K562 (cell line): ENCODE data around the gene SP2. TPM values are rescaled to one million over a fixed set of nuclear protein-coding genes. Genes with fewer than 3 reads are reported as not detected.

ENCODE experiments used
- ATAC-seq: fragments of 200-7000 bp; cut with Tn5 transposase; 3 replicates; pipeline ENCODE4 v1.9.1; 2020; ENCODE audit warnings: moderate library complexity
- BruUV-seq: library from RNA; stranded (reverse); fragments of 400-500 nt; replicated peaks from 2 replicates; lab custom pipeline; 2021; lab: Mats Ljungman, UMichigan
- CTCF ChIA-PET: fragments of 300-600 bp; formaldehyde crosslinking; extraction: SDS; loops from one replicate; lab custom pipeline; 2021; ENCODE audit warnings: low intra/inter-chr PET ratio; lab: Yijun Ruan, JAX
- POLR2A ChIA-PET: fragments of 300-600, 350-650 bp; sonication (Branson Sonifier 250); formaldehyde crosslinking; extraction: SDS; loops from one replicate; lab custom pipeline; 2021; ENCODE audit warnings: antibody characterized with exemption, inconsistent platforms; lab: Yijun Ruan, JAX
- DNase-seq, 4 experiments: peaks; one replicate each; pipeline versions ENCODE4 v3.0.0 to v3.0.0-alpha.2; 2011 to 2018; ENCODE audit warnings: low spot score in 3 of 4, mixed read lengths in 3 of 4; ENCODE audit errors: extremely low read depth in 1 of 4
- FAIRE-seq: peaks from 2 replicates; lab custom pipeline; 2011; peaks lifted over from hg19 to GRCh38; lab: Jason Lieb, UNC
- H2AFZ ChIP-seq: 2 replicates; pipeline ENCODE4 v1.6.0; 2011; ENCODE audit warnings: low read depth, low read length, control low read depth, inconsistent platforms
- H3K27ac ChIP-seq: fragments of 200-600 bp; 3 replicates; pipeline ENCODE4 v1.8.0; 2011; ENCODE audit warnings: low read depth, mild to moderate bottlenecking, control low read depth, inconsistent platforms, low read length, moderate library complexity, mixed read lengths; ENCODE audit errors: extremely low read depth
- H3K27me3 ChIP-seq, 2 experiments: fragments of 300-600 bp in 1 of 2; 2 replicates in 1 of 2; 3 replicates in 1 of 2; pipeline versions ENCODE4 v1.6.0 to v1.8.0; 2011; ENCODE audit warnings: inconsistent platforms in 2 of 2, low read length in 2 of 2, mild to moderate bottlenecking in 1 of 2, mixed read lengths in 1 of 2, moderate library complexity in 1 of 2; ENCODE audit not compliant: control insufficient read depth in 2 of 2, insufficient read depth in 2 of 2
- H3K36me3 ChIP-seq: fragments of 300-600 bp; 3 replicates; pipeline ENCODE4 v1.8.0; 2011; ENCODE audit warnings: mild to moderate bottlenecking, low read length, inconsistent platforms; ENCODE audit not compliant: control insufficient read depth, insufficient read depth
- H3K4me1 ChIP-seq, 2 experiments: fragments of 200-600 bp in 1 of 2; replicated peaks in 1 of 2; 2 replicates in 1 of 2; 3 replicates in 1 of 2; pipeline versions ENCODE4 v1.5.1 to v1.8.0; 2011; ENCODE audit warnings: inconsistent platforms in 2 of 2, low read length in 2 of 2, mild to moderate bottlenecking in 1 of 2, mixed read lengths in 1 of 2, moderate library complexity in 1 of 2; ENCODE audit not compliant: control insufficient read depth in 2 of 2, insufficient read depth in 2 of 2
- H3K4me2 ChIP-seq: 2 replicates; pipeline ENCODE4 v1.6.1; 2011; ENCODE audit warnings: low read length, control low read depth, inconsistent platforms, mixed read lengths; ENCODE audit not compliant: insufficient read depth
- H3K4me3 ChIP-seq: fragments of 200-600 bp; sonication (generic), shearing (Covaris generic); 2 replicates; pipeline ENCODE4 v1.5.1; 2016; ENCODE audit warnings: control low read depth, inconsistent platforms
- H3K79me2 ChIP-seq: fragments of 200-600 bp; 3 replicates; pipeline ENCODE4 v1.8.0; 2011; ENCODE audit warnings: low read length, inconsistent platforms; ENCODE audit not compliant: control insufficient read depth, insufficient read depth
- H3K9ac ChIP-seq, 2 experiments: 2 replicates each; pipeline versions ENCODE4 v1.6.0 to v1.6.1; 2011; ENCODE audit warnings: low read depth in 2 of 2, low read length in 2 of 2, control low read depth in 1 of 2, inconsistent platforms in 1 of 2, mild to moderate bottlenecking in 1 of 2, mixed read lengths in 1 of 2; ENCODE audit not compliant: insufficient read depth in 1 of 2
- H3K9me1 ChIP-seq: one replicate; pipeline ENCODE4 v1.6.0; 2011; ENCODE audit warnings: inconsistent platforms, mild to moderate bottlenecking, low read length, moderate library complexity; ENCODE audit not compliant: control insufficient read depth, insufficient read depth
- H3K9me3 ChIP-seq: replicated peaks from 2 replicates; pipeline ENCODE4 v1.5.1; 2011; ENCODE audit warnings: low read depth, low read length, inconsistent platforms; ENCODE audit not compliant: control insufficient read depth, insufficient read depth
- H4K20me1 ChIP-seq: replicated peaks from 2 replicates; pipeline ENCODE4 v1.6.1; 2011; ENCODE audit warnings: low read length, inconsistent platforms, mixed read lengths; ENCODE audit not compliant: control insufficient read depth, insufficient read depth
- CBX5 ChIP-seq: IDR thresholded peaks from 2 replicates; pipeline ENCODE4 v1.6.1; 2014; ENCODE audit warnings: low read depth, borderline replicate concordance
- OTX1 ChIP-seq: fragments of 450-650 bp; formaldehyde crosslinking; IDR thresholded peaks from 2 replicates; pipeline ENCODE4 v1.4.0; 2022; ENCODE audit warnings: mild to moderate bottlenecking
- SIX5 ChIP-seq, 2 experiments: IDR thresholded peaks; 2 replicates each; pipeline ENCODE4 v1.6.1; 2011; ENCODE audit warnings: low read length in 2 of 2, borderline replicate concordance in 1 of 2, low read depth in 1 of 2, mild to moderate bottlenecking in 1 of 2, moderate library complexity in 1 of 2; ENCODE audit not compliant: insufficient read depth in 1 of 2
- SUPT5H ChIP-seq: fragments of 450-650 bp; IDR thresholded peaks from 2 replicates; pipeline ENCODE4 v1.6.1; 2016
- ZNF551 ChIP-seq: fragments of 250-450 bp; sonication (Bioruptor Pico); IDR thresholded peaks from 2 replicates; pipeline ENCODE4 v1.5.0; 2021; ENCODE audit warnings: mild to moderate bottlenecking, moderate library complexity
- WGBS: fragments of 100-300 bp; shearing (Covaris generic); methylation state at CpG from one replicate; pipeline ENCODE4 v1.1.6; 2016; ENCODE audit warnings: low coverage, mixed read lengths; ENCODE audit not compliant: insufficient coverage; ENCODE audit errors: missing lambda C conversion rate; 5-methylcytosine and 5-hydroxymethylcytosine counted together
- in situ Hi-C: fragments of 300-500 bp; cut with MboI; formaldehyde crosslinking; loops from 4 replicates; pipeline ENCODE4 v1.15.0; 2018; ENCODE audit warnings: inconsistent platforms, mixed read lengths
- intact Hi-C: fragments of 100-400 bp; cut with micrococcal nuclease; formaldehyde crosslinking; loops from 2 replicates; pipeline ENCODE4 v1.14.2; 2022
- polyA plus RNA-seq, 8 experiments: library from polyadenylated mRNA; depleted of rRNA in 4 of 8; stranded (reverse) in 5 of 8; unstranded in 3 of 8; fragments of >200 nt; fragmentation: Nextera tagmentation in 2 of 8; fragmentation: Illumina TruSeq in 1 of 8; extraction: Ambion mirVana in 2 of 8; extraction: Trizol in 1 of 8; gene quantifications; 2 replicates each; pipeline versions ENCODE4 v1.2.1 to v1.2.3, GENCODE V29; 2011 to 2014; ENCODE audit warnings: inconsistent platforms in 1 of 8, missing spikeins in 1 of 8
- total RNA-seq, 7 experiments: library from RNA; depleted of rRNA in 6 of 7; stranded (reverse); fragments of >200 nt in 6 of 7; fragmentation: Illumina TruSeq in 2 of 7; extraction: Trizol in 2 of 7; gene quantifications; 2 replicates each; pipeline versions ENCODE4 v1.2.1 to v1.2.3, GENCODE V29; 2011 to 2021; ENCODE audit warnings: low replicate concordance in 1 of 7
- TF ChIP-seq, protein P1 (sequence below), 2 experiments: fragments of 450-650 bp; formaldehyde crosslinking in 1 of 2; IDR thresholded peaks; 2 replicates each; pipeline versions ENCODE4 v1.4.0 to v1.6.1; 2014 to 2020; ENCODE audit warnings: mild to moderate bottlenecking in 2 of 2, borderline replicate concordance in 1 of 2, low read depth in 1 of 2
- TF ChIP-seq, protein P2 (sequence below), 2 experiments: fragments of 450-650 bp; conservative IDR thresholded peaks; 2 replicates each; pipeline ENCODE4 v1.6.1; 2017; ENCODE audit warnings: mild to moderate bottlenecking in 2 of 2, moderate library complexity in 2 of 2
- TF ChIP-seq, protein P3 (sequence below), 2 experiments: fragments of 450-650 bp in 1 of 2; IDR thresholded peaks; 2 replicates each; pipeline ENCODE4 v1.6.1; 2011 to 2017; ENCODE audit warnings: low read depth in 2 of 2, antibody characterized with exemption in 1 of 2, borderline replicate concordance in 1 of 2, low read length in 1 of 2, mild to moderate bottlenecking in 1 of 2, mixed read lengths in 1 of 2; ENCODE audit not compliant: control insufficient read depth in 1 of 2

SP2 gene
- total and polyA plus RNA-seq, 9 of the 15 experiments (the other 6 are each of a cell fraction or from before 2014, with no cell fraction given): 0.77 to 22.3 (median 2.3) TPM

DNA sequence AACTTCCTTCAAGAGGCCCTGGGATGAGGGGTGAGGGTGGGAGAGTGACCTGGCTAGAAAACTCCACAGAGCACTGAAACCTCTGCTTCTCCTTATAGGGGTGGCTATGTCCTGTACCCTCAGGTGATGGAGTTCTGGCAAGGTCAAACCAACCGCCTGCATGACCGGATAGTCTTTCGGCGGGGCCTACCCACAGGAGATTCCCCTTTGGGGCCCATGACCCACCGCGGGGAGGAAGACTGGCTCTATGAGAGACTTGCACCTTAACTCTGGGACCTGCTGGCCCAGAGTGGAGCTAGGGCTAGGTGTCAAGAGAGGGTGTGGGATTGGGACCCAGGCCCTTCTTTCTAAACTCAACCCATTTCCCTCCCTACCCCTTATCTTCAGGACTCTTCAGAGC lies 50.5 kb downstream of the SP2 start:
- no peak for DNase-seq
- FAIRE-seq: no peak
- ChIA-PET CTCF (interaction anchor here (0.5 to 1.7 kb wide), 5 partner anchors 73 to 127 kb away, joined by 3 to 11 read pairs (median 3); partner anchors contain the start of gene SCRN2), POLR2A (interaction anchor here (0.6 to 1.0 kb wide), 8 partner anchors 11 to 102 kb away, joined by 3 to 6 read pairs (median 3); partner anchors contain the start of genes CDK5RAP3 and PRR15L)
- Histone ChIP-seq H3K79me2 (peaks cover 20% of the 10 kb centered on the region), H3K27me3 (no peaks in the 10 kb centered on the region), H4K20me1 (no peaks in the 10 kb centered on the region), H3K4me1 (peaks cover 12 to 19% of the 10 kb centered on the region in 2 experiments; a peak in 4 of 5 replicates), H3K9me3 (no peaks in the 10 kb centered on the region), H3K4me2 (no peak overlapping the region), H3K36me3 (peaks cover 69% of the 10 kb centered on the region), H3K9me1 (no peaks in the 10 kb centered on the region), H3K27ac (peak overlapping the region; percentile 53; the same call in 2 of the 3 replicates), H2AFZ (no peak overlapping the region), H3K9ac (peak overlapping the region in 1 of 2 experiments; percentile 69; a peak in 1 of 4 replicates), H3K4me3 (no peak overlapping the region)
- no peak for ATAC-seq
- in situ Hi-C loops: no loop called here
- WGBS: 59% methylated on average over 6 of the region's 6 CpGs
- intact Hi-C loops: loop anchor here (2.0 kb wide), 2 partner anchors 52 to 106 kb away; partner anchors contain the start of gene SCRN2
- no TSS peak for BruUV-seq
- TF ChIP-seq, protein P1, sequence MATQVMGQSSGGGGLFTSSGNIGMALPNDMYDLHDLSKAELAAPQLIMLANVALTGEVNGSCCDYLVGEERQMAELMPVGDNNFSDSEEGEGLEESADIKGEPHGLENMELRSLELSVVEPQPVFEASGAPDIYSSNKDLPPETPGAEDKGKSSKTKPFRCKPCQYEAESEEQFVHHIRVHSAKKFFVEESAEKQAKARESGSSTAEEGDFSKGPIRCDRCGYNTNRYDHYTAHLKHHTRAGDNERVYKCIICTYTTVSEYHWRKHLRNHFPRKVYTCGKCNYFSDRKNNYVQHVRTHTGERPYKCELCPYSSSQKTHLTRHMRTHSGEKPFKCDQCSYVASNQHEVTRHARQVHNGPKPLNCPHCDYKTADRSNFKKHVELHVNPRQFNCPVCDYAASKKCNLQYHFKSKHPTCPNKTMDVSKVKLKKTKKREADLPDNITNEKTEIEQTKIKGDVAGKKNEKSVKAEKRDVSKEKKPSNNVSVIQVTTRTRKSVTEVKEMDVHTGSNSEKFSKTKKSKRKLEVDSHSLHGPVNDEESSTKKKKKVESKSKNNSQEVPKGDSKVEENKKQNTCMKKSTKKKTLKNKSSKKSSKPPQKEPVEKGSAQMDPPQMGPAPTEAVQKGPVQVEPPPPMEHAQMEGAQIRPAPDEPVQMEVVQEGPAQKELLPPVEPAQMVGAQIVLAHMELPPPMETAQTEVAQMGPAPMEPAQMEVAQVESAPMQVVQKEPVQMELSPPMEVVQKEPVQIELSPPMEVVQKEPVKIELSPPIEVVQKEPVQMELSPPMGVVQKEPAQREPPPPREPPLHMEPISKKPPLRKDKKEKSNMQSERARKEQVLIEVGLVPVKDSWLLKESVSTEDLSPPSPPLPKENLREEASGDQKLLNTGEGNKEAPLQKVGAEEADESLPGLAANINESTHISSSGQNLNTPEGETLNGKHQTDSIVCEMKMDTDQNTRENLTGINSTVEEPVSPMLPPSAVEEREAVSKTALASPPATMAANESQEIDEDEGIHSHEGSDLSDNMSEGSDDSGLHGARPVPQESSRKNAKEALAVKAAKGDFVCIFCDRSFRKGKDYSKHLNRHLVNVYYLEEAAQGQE (IDR thresholded peaks at IDR 0.05; ENCODE audit: borderline replicate concordance): no peak
- TF ChIP-seq, protein P1 (CRISPR knock-in tag; IDR thresholded peaks at IDR 0.05; ENCODE audit: low read depth): no peak
- TF ChIP-seq SIX5 (IDR thresholded peaks at IDR 0.05; ENCODE audit: borderline replicate concordance in 1 of 2, insufficient read depth in 1 of 2, low read depth in 1 of 2, low read length in 2 of 2) (no peak), ZNF551 (no peak), SUPT5H (no peak), OTX1 (no peak), CBX5 (no peak)
- TF ChIP-seq, protein P2, sequence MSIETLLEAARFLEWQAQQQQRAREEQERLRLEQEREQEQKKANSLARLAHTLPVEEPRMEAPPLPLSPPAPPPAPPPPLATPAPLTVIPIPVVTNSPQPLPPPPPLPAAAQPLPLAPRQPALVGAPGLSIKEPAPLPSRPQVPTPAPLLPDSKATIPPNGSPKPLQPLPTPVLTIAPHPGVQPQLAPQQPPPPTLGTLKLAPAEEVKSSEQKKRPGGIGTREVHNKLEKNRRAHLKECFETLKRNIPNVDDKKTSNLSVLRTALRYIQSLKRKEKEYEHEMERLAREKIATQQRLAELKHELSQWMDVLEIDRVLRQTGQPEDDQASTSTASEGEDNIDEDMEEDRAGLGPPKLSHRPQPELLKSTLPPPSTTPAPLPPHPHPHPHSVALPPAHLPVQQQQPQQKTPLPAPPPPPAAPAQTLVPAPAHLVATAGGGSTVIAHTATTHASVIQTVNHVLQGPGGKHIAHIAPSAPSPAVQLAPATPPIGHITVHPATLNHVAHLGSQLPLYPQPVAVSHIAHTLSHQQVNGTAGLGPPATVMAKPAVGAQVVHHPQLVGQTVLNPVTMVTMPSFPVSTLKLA (conservative IDR thresholded peaks at IDR 0.05): no peak
- TF ChIP-seq, protein P3, sequence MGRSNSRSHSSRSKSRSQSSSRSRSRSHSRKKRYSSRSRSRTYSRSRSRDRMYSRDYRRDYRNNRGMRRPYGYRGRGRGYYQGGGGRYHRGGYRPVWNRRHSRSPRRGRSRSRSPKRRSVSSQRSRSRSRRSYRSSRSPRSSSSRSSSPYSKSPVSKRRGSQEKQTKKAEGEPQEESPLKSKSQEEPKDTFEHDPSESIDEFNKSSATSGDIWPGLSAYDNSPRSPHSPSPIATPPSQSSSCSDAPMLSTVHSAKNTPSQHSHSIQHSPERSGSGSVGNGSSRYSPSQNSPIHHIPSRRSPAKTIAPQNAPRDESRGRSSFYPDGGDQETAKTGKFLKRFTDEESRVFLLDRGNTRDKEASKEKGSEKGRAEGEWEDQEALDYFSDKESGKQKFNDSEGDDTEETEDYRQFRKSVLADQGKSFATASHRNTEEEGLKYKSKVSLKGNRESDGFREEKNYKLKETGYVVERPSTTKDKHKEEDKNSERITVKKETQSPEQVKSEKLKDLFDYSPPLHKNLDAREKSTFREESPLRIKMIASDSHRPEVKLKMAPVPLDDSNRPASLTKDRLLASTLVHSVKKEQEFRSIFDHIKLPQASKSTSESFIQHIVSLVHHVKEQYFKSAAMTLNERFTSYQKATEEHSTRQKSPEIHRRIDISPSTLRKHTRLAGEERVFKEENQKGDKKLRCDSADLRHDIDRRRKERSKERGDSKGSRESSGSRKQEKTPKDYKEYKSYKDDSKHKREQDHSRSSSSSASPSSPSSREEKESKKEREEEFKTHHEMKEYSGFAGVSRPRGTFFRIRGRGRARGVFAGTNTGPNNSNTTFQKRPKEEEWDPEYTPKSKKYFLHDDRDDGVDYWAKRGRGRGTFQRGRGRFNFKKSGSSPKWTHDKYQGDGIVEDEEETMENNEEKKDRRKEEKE (IDR thresholded peaks at IDR 0.05; ENCODE audit: borderline replicate concordance in 1 of 2, control insufficient read depth in 1 of 2, low read depth in 2 of 2, low read length in 1 of 2): no peak
